B cell (primary cell): ENCODE measurements around the gene LAGE3. TPM values are rescaled to one million over a fixed set of nuclear protein-coding genes. Genes with fewer than 3 reads are reported as not detected.

ENCODE experiments used
- ATAC-seq: fragments of 200-7000 bp; cut with Tn5 transposase; one replicate; pipeline ENCODE4 v1.10.0; 2021; ENCODE audit warnings: low read depth, mild to moderate bottlenecking, moderate number of reproducible peaks, moderate library complexity
- CTCF ChIA-PET: fragments of 350-600 bp; sonication (Branson Sonifier 250); formaldehyde crosslinking; loops from one replicate; lab custom pipeline; 2021; ENCODE audit warnings: antibody characterized with exemption, inconsistent platforms; lab: Charles Lee
- POLR2A ChIA-PET: fragments of 350-600 bp; sonication (Branson Sonifier 250); formaldehyde crosslinking; loops from one replicate; lab custom pipeline; 2021; ENCODE audit warnings: antibody characterized with exemption; lab: Charles Lee
- DNase-seq: peaks from one replicate; pipeline ENCODE4 v3.0.0; 2013
- H2AFZ ChIP-seq: 2 replicates; pipeline ENCODE4 v1.6.1; 2012; ENCODE audit warnings: mild to moderate bottlenecking, low read depth, low read length; ENCODE audit not compliant: insufficient read depth, poor library complexity, severe bottlenecking
- H3K27ac ChIP-seq, 2 donors: 1 replicate in 1 of 2; 2 replicates in 1 of 2; pipeline ENCODE4 v1.5.1; 2012 to 2013; ENCODE audit warnings: low read length in 2 of 2, mild to moderate bottlenecking in 2 of 2, moderate library complexity in 1 of 2
- H3K27me3 ChIP-seq, 4 experiments: fragments of 200-600 bp in 1 of 4; sonication (generic) in 1 of 4; replicated peaks in 1 of 4; 1 replicate in 2 of 4; 2 replicates in 2 of 4; pipeline versions ENCODE4 v1.6.1 to v1.7.0; 2013 to 2016; ENCODE audit warnings: low read length in 3 of 4, mild to moderate bottlenecking in 2 of 4, mixed read lengths in 1 of 4, moderate library complexity in 1 of 4; ENCODE audit not compliant: insufficient read depth in 4 of 4, control insufficient read depth in 3 of 4; ENCODE audit errors: control extremely low read depth in 1 of 4
- H3K36me3 ChIP-seq, 2 experiments: replicated peaks in 1 of 2; 1 replicate in 1 of 2; 2 replicates in 1 of 2; pipeline versions ENCODE4 v1.6.1 to v1.7.1; 2013; ENCODE audit warnings: low read length in 1 of 2; ENCODE audit not compliant: insufficient read depth in 2 of 2, control insufficient read depth in 1 of 2; ENCODE audit errors: control extremely low read depth in 1 of 2, extremely low read depth in 1 of 2
- H3K4me1 ChIP-seq, 2 donors: fragments of 200-600 bp in 1 of 2; sonication (generic) in 1 of 2; 1 replicate in 1 of 2; 2 replicates in 1 of 2; pipeline versions ENCODE4 v1.5.1 to v1.6.1; 2013 to 2017; ENCODE audit warnings: low read length in 2 of 2; ENCODE audit not compliant: control insufficient read depth in 2 of 2, insufficient read depth in 2 of 2
- H3K4me2 ChIP-seq: replicated peaks from 2 replicates; pipeline ENCODE3; 2012; ENCODE audit warnings: mild to moderate bottlenecking, low read depth, low read length; ENCODE audit not compliant: poor library complexity, severe bottlenecking
- H3K4me3 ChIP-seq, 5 experiments: fragments of 200-600 bp in 1 of 5; sonication (generic) in 1 of 5; 1 replicate in 3 of 5; 2 replicates in 2 of 5; pipeline versions ENCODE4 v1.5.1 to v1.7.0; 2011 to 2016; ENCODE audit warnings: low read length in 4 of 5, mild to moderate bottlenecking in 4 of 5, low read depth in 2 of 5, control low read depth in 1 of 5, moderate library complexity in 1 of 5; ENCODE audit not compliant: insufficient read depth in 1 of 5; ENCODE audit errors: control extremely low read depth in 1 of 5, extremely low read depth in 1 of 5
- H3K79me2 ChIP-seq: fragments of 200-600 bp; sonication (generic); one replicate; pipeline ENCODE4 v1.6.0; 2016; ENCODE audit warnings: low read length; ENCODE audit not compliant: control insufficient read depth, insufficient read depth
- H3K9ac ChIP-seq: fragments of 200-600 bp; sonication (generic); 2 replicates; pipeline ENCODE4 v1.6.1; 2017; ENCODE audit warnings: mild to moderate bottlenecking, low read length, moderate library complexity
- H3K9me3 ChIP-seq, 3 donors: one replicate each; pipeline versions ENCODE4 v1.6.1 to v1.7.1; 2013; ENCODE audit warnings: low read length in 2 of 3; ENCODE audit not compliant: control insufficient read depth in 2 of 3, insufficient read depth in 1 of 3; ENCODE audit errors: control extremely low read depth in 1 of 3
- H4K20me1 ChIP-seq: 2 replicates; pipeline ENCODE4 v1.6.0; 2012; ENCODE audit warnings: mild to moderate bottlenecking, low read length; ENCODE audit not compliant: insufficient read depth, control insufficient read depth, poor library complexity, severe bottlenecking
- H3K27ac Mint-ChIP-seq: one replicate; pipeline ENCODE4 v1.8.0; 2021; ENCODE audit warnings: mixed read lengths
- H3K27me3 Mint-ChIP-seq: one replicate; pipeline ENCODE4 v1.8.0; 2021; ENCODE audit warnings: mixed read lengths
- H3K4me1 Mint-ChIP-seq: one replicate; pipeline ENCODE4 v1.8.0; 2021; ENCODE audit warnings: mixed read lengths
- H3K4me3 Mint-ChIP-seq: one replicate; pipeline ENCODE4 v1.8.0; 2021; ENCODE audit warnings: mixed read lengths
- H3K9me3 Mint-ChIP-seq: one replicate; pipeline ENCODE4 v1.8.0; 2022; ENCODE audit warnings: mixed read lengths; ENCODE audit not compliant: insufficient read depth
- EZH2 ChIP-seq: IDR thresholded peaks from 2 replicates; pipeline ENCODE4 v1.6.1; 2012; ENCODE audit warnings: borderline replicate concordance, low read depth, mild to moderate bottlenecking, moderate library complexity, low read length; ENCODE audit not compliant: insufficient read depth, poor library complexity, severe bottlenecking
- WGBS: methylation state at CpG from one replicate; pipeline ENCODE4 v1.1.5; 2013; ENCODE audit warnings: missing lambda C conversion rate; ENCODE audit not compliant: insufficient coverage; 5-methylcytosine and 5-hydroxymethylcytosine counted together
- intact Hi-C: fragments of 100-400 bp; cut with micrococcal nuclease; formaldehyde crosslinking; loops from one replicate; pipeline ENCODE4 v1.10.0; 2022
- polyA plus RNA-seq: library from polyadenylated mRNA; depleted of rRNA; stranded (reverse); fragments of >200 nt; gene quantifications from 2 replicates; pipeline ENCODE4 v1.2.3, GENCODE V29; 2012
- total RNA-seq, 2 donors: library from RNA; stranded (reverse); fragments of 120-200 nt in 1 of 2; gene quantifications; 1 replicate in 1 of 2; 2 replicates in 1 of 2; pipeline versions ENCODE4 v1.2.3 to v1.2.4, GENCODE V29; 2013 to 2022
- TF ChIP-seq, protein P1 (sequence below): fragments of 200-600 bp; IDR thresholded peaks from one replicate; pipeline ENCODE4 v1.8.0; 2022; ENCODE audit warnings: antibody characterized with exemption, mild to moderate bottlenecking

Gene LAGE3
- total and polyA plus RNA-seq, 2 donors (not counting 1 experiment from before 2014, with no cell fraction given), result 17.0 to 19.9 TPM

DNA sequence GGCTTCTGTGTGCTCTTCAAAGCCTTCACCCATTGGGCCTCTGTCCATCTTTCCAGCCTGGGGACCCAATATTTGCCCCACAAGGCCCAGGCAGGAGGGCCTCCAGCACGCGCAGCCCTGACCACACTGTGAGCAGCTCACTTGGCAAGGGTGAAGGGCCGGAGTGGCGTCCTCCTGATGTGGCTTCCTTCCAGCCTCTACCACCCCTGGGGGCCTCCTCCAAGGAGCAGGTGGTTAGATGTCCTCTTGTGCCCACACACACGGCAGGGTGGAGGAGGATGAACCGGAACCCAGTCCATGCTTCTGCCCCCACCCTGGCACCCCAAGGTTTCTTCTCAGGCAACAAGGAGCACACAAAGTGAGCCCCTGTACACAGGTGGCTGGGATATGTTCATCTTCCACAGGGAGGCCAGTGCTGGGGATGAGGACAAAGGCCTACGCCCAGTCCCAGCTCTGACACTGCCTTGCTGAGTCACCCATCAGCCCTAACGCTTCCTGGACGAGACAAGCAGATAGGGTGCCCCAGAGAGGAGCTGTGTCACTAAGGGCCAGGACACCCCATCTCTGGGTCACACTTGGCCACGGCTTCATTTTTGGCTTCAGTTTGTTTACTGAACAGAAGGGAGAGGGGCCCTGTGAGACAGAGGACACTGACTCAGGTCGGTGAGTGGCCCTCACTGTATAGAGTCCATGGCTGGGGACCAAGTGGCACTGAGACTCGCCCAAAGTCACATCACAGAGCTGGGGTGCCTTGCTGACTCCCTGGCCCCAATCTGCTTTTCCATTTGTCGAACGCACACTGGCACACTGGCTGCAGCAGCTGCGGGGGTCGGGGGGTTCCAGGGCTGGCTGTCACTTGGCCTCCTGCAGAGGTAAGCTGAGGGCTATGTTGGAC is 5.4 kb upstream of the LAGE3 start:
- Histone ChIP-seq H2AFZ (no peak overlapping the region), H3K4me1 (peaks cover 9 to 36% of the 10 kb centered on the region in 2 donors), H3K9me3 (no peaks in the 10 kb centered on the region), H3K27me3 (no peaks in the 10 kb centered on the region), H3K4me3 (no peak overlapping the region), H4K20me1 (no peaks in the 10 kb centered on the region), H3K79me2 (peaks cover 15% of the 10 kb centered on the region), H3K9ac (no peak overlapping the region), H3K27ac (no peak overlapping the region), H3K36me3 (peaks cover 0 to 13% of the 10 kb centered on the region in 2 experiments), H3K4me2 (peak overlapping the region; percentile 82)
- Mint-ChIP-seq H3K27ac (no peak overlapping the region), H3K4me1 (peaks cover 19% of the 10 kb centered on the region), H3K4me3 (peak overlapping the region; percentile 26), H3K9me3 (no peaks in the 10 kb centered on the region), H3K27me3 (no peaks in the 10 kb centered on the region)
- WGBS, result 90% methylated on average over 12 of the region's 16 CpGs
- TF ChIP-seq, protein P1, sequence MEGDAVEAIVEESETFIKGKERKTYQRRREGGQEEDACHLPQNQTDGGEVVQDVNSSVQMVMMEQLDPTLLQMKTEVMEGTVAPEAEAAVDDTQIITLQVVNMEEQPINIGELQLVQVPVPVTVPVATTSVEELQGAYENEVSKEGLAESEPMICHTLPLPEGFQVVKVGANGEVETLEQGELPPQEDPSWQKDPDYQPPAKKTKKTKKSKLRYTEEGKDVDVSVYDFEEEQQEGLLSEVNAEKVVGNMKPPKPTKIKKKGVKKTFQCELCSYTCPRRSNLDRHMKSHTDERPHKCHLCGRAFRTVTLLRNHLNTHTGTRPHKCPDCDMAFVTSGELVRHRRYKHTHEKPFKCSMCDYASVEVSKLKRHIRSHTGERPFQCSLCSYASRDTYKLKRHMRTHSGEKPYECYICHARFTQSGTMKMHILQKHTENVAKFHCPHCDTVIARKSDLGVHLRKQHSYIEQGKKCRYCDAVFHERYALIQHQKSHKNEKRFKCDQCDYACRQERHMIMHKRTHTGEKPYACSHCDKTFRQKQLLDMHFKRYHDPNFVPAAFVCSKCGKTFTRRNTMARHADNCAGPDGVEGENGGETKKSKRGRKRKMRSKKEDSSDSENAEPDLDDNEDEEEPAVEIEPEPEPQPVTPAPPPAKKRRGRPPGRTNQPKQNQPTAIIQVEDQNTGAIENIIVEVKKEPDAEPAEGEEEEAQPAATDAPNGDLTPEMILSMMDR, result no peak
- no peak for TF ChIP-seq EZH2
- POLR2A ChIA-PET, result no interaction called here
- intact Hi-C loops, result no loop called here
- CTCF ChIA-PET, result interaction anchor here (2.7 kb wide), 1 partner anchor 43 kb away, joined by 12 read pairs; no protein-coding TSS in a partner anchor
- ATAC-seq (no peak), DNase-seq (no peak)

GRCh38 chrX:154483325-154483724 is 4.2 kb upstream of the LAGE3 start:
- Histone ChIP-seq H3K79me2 (peaks cover 15% of the 10 kb centered on the region), H3K9me3 (no peaks in the 10 kb centered on the region), H3K4me2 (no peak overlapping the region), H3K4me3 (no peak overlapping the region), H4K20me1 (no peaks in the 10 kb centered on the region), H3K27ac (no peak overlapping the region), H3K27me3 (no peaks in the 10 kb centered on the region), H3K36me3 (peaks cover 0 to 13% of the 10 kb centered on the region in 2 experiments), H3K4me1 (peaks cover 11 to 28% of the 10 kb centered on the region in 2 donors), H2AFZ (no peak overlapping the region), H3K9ac (no peak overlapping the region)
- ChIA-PET POLR2A (no interaction called here), CTCF (no interaction called here)
- Mint-ChIP-seq H3K4me1 (peaks cover 20% of the 10 kb centered on the region), H3K9me3 (no peaks in the 10 kb centered on the region), H3K4me3 (peak overlapping the region; percentile 26), H3K27ac (no peak overlapping the region), H3K27me3 (no peaks in the 10 kb centered on the region)
- DNase-seq (no peak), ATAC-seq (no peak)
- WGBS, result 69% methylated on average over 4 of the region's 7 CpGs
- intact Hi-C loops, result no loop called here
- no peak for TF ChIP-seq EZH2
- TF ChIP-seq, protein P1, result no peak
